Chondrocyte (in vitro differentiated cells): ENCODE results near the gene FGFBP2. TPM values are rescaled to one million over a fixed set of nuclear protein-coding genes. Genes with fewer than 3 reads are reported as not detected.

Experiments used
- DNase-seq: peaks from one replicate; pipeline ENCODE4 v3.0.0; 2021; ENCODE audit warnings: mixed read lengths, low spot score
- H3K27ac Mint-ChIP-seq: one replicate; pipeline ENCODE4 v1.8.0; 2021; ENCODE audit warnings: mild to moderate bottlenecking, moderate library complexity, mixed read lengths; ENCODE audit not compliant: unreplicated experiment
- H3K27me3 Mint-ChIP-seq: 2 replicates; pipeline ENCODE4 v1.8.0; 2021; ENCODE audit warnings: low read depth, mixed read lengths
- H3K36me3 Mint-ChIP-seq: 2 replicates; pipeline ENCODE4 v1.8.0; 2021; ENCODE audit warnings: low read depth, mixed read lengths
- H3K4me1 Mint-ChIP-seq: 2 replicates; pipeline ENCODE4 v1.8.0; 2021; ENCODE audit warnings: low read depth, mild to moderate bottlenecking, mixed read lengths
- H3K4me3 Mint-ChIP-seq: one replicate; pipeline ENCODE4 v1.8.0; 2021; ENCODE audit warnings: mild to moderate bottlenecking, moderate library complexity, mixed read lengths; ENCODE audit not compliant: unreplicated experiment
- H3K9me3 Mint-ChIP-seq: 2 replicates; pipeline ENCODE4 v1.8.0; 2021; ENCODE audit warnings: low read depth, mixed read lengths
- long read RNA-seq: library from polyadenylated mRNA; stranded (forward); transcript quantifications from one replicate; pipeline ENCODE4 v2.0.0, GENCODE V29; 2021
- total RNA-seq: library from RNA; stranded (reverse); gene quantifications from 3 replicates; pipeline ENCODE4 v1.2.1, GENCODE V29; 2021
- TF ChIP-seq, protein P1 (sequence below): fragments of 200-600 bp; sonication (generic); IDR thresholded peaks from 2 replicates; pipeline ENCODE4 v1.5.0; 2021; ENCODE audit warnings: antibody characterized with exemption, mild to moderate bottlenecking, moderate library complexity

Gene FGFBP2
- total RNA-seq: not detected in 3 replicates
- long read RNA-seq: 0 reads

DNA sequence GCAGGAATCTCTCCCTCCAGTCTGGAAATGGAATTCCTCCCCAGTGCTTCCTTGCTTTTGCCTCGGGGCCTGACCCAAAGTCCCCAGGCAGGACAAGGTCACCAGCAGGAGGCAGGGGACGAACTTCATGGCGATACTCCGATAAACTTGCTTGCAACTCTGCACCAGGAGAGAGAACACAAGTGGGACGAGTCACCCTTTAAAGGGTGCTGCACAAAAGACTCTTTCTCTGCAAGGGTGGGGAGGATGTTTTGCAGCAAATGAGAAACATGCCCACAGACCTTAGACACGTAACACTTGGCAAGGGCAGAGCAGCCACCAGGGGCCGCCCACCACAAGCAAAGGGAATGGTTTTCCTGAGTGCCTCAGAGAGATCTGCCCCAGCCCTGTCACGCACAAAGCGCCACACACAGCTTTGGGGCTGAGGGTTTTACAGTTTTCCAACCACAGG, at the start of gene FGFBP2:
TSS of gene FGFBP2 (minus strand) at position 175 of the 451 bp plus-strand sequence. CDS start at position 129, 46 bp downstream.
- no peak for DNase-seq

GRCh38 chr4:16011173-16011572, 48.2 kb upstream of the FGFBP2 start:
- H3K27ac Mint-ChIP-seq: no peak overlapping the region
- TF ChIP-seq, protein P1, sequence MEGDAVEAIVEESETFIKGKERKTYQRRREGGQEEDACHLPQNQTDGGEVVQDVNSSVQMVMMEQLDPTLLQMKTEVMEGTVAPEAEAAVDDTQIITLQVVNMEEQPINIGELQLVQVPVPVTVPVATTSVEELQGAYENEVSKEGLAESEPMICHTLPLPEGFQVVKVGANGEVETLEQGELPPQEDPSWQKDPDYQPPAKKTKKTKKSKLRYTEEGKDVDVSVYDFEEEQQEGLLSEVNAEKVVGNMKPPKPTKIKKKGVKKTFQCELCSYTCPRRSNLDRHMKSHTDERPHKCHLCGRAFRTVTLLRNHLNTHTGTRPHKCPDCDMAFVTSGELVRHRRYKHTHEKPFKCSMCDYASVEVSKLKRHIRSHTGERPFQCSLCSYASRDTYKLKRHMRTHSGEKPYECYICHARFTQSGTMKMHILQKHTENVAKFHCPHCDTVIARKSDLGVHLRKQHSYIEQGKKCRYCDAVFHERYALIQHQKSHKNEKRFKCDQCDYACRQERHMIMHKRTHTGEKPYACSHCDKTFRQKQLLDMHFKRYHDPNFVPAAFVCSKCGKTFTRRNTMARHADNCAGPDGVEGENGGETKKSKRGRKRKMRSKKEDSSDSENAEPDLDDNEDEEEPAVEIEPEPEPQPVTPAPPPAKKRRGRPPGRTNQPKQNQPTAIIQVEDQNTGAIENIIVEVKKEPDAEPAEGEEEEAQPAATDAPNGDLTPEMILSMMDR: no peak

More for the DNA sequence above, at the start of gene FGFBP2:
- TF ChIP-seq, protein P1: peak; percentile 86
- Mint-ChIP-seq H3K36me3 (peaks cover 6% of the 10 kb centered on the region), H3K9me3 (peaks cover 10% of the 10 kb centered on the region), H3K27ac (no peak within 1 kb of the TSS), H3K27me3 (peaks cover 18% of the 10 kb centered on the region), H3K4me3 (no peak within 1 kb of the TSS), H3K4me1 (peaks cover 8% of the 10 kb centered on the region)

GRCh38 chr4:16009153-16009552, 46.2 kb upstream of the FGFBP2 start:
- Mint-ChIP-seq H3K36me3 (peaks cover 2% of the 10 kb centered on the region), H3K4me1 (no peaks in the 10 kb centered on the region), H3K27me3 (peaks cover 8% of the 10 kb centered on the region), H3K27ac (no peak overlapping the region), H3K4me3 (no peak overlapping the region), H3K9me3 (no peaks in the 10 kb centered on the region)
- TF ChIP-seq, protein P1: no peak
- no peak for DNase-seq

More at GRCh38 chr4:16011173-16011572, 48.2 kb upstream of the FGFBP2 start:
- H3K9me3 Mint-ChIP-seq: no peaks in the 10 kb centered on the region
- DNase-seq: no peak
- H3K36me3 Mint-ChIP-seq: peaks cover 2% of the 10 kb centered on the region
- no peaks in the 10 kb centered on the region for H3K4me1 Mint-ChIP-seq
- H3K4me3 Mint-ChIP-seq: no peak overlapping the region
- H3K27me3 Mint-ChIP-seq: peaks cover 7% of the 10 kb centered on the region

- DNase-seq: no peak
- no peaks in the 10 kb centered on the region for H3K4me1 Mint-ChIP-seq
- no peaks in the 10 kb centered on the region for H3K9me3 Mint-ChIP-seq
- H3K36me3 Mint-ChIP-seq: peaks cover 2% of the 10 kb centered on the region
- no peak overlapping the region for H3K27ac Mint-ChIP-seq
- no peak overlapping the region for H3K4me3 Mint-ChIP-seq
- H3K27me3 Mint-ChIP-seq: peaks cover 10% of the 10 kb centered on the region
- TF ChIP-seq, protein P1: no peak
Measured at GRCh38 chr4:16007471-16008095, 44.6 kb upstream of the FGFBP2 start.

GRCh38 chr4:16006771-16007446, 43.9 kb upstream of the FGFBP2 start:
- H3K36me3 Mint-ChIP-seq: peaks cover 2% of the 10 kb centered on the region
- no peaks in the 10 kb centered on the region for H3K4me1 Mint-ChIP-seq
- H3K27ac Mint-ChIP-seq: no peak overlapping the region
- TF ChIP-seq, protein P1: no peak
- H3K9me3 Mint-ChIP-seq: no peaks in the 10 kb centered on the region
- DNase-seq: no peak
- H3K4me3 Mint-ChIP-seq: no peak overlapping the region
- H3K27me3 Mint-ChIP-seq: peaks cover 10% of the 10 kb centered on the region
